WTC11 (cell line): Measurements from ENCODE around the gene ANKIB1.

Experiments
- CREB1 ChIP-seq: sonication (generic); formaldehyde crosslinking; IDR thresholded peaks from 2 replicates; pipeline ENCODE4 v1.8.0; 2023; ENCODE audit warnings: mild to moderate bottlenecking, missing genetic modification reagents
- FOXK1 ChIP-seq: sonication (generic); formaldehyde crosslinking; IDR thresholded peaks from 2 replicates; pipeline ENCODE4 v1.8.0; 2022; ENCODE audit warnings: mild to moderate bottlenecking, moderate library complexity, missing genetic modification reagents
- FOXP1 ChIP-seq: sonication (generic); formaldehyde crosslinking; IDR thresholded peaks from 2 replicates; pipeline ENCODE4 v1.8.0; 2022; ENCODE audit warnings: missing genetic modification reagents, mild to moderate bottlenecking, moderate library complexity, borderline replicate concordance
- NR3C1 ChIP-seq: sonication (generic); formaldehyde crosslinking; conservative IDR thresholded peaks from 2 replicates; pipeline ENCODE4 v1.8.1; 2023; ENCODE audit warnings: low read depth, mild to moderate bottlenecking, missing genetic modification reagents
- TF ChIP-seq, protein P1 (sequence below): fragments of 200-600 bp; IDR thresholded peaks from 2 replicates; pipeline ENCODE4 v1.8.0; 2022; ENCODE audit warnings: antibody characterized with exemption

DNA sequence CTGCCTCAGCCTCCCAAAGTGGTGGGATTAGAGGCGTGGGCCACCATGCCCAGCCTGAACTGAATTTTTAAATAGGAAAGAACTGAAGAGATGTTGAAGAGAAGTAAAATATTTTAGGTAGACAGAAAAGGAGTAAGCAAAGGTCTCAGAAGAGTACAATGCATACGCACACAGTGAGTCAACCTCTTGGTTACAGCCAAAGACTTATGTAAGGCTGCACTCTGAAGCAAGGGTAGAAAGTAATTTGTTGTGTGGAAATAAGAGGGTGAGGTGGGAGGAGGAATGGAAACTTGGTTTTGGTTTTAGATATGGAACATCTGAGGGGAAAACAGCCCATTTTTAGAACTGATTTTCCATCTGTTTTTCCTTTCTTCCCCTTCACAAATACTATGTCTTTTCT lies 17.7 kb upstream of the ANKIB1 start:
- TF ChIP-seq FOXP1 (CRISPR knock-in tag), result no peak
- no peak for TF ChIP-seq FOXK1 (CRISPR knock-in tag)
- TF ChIP-seq NR3C1 (CRISPR knock-in tag), result no peak
- TF ChIP-seq, protein P1, sequence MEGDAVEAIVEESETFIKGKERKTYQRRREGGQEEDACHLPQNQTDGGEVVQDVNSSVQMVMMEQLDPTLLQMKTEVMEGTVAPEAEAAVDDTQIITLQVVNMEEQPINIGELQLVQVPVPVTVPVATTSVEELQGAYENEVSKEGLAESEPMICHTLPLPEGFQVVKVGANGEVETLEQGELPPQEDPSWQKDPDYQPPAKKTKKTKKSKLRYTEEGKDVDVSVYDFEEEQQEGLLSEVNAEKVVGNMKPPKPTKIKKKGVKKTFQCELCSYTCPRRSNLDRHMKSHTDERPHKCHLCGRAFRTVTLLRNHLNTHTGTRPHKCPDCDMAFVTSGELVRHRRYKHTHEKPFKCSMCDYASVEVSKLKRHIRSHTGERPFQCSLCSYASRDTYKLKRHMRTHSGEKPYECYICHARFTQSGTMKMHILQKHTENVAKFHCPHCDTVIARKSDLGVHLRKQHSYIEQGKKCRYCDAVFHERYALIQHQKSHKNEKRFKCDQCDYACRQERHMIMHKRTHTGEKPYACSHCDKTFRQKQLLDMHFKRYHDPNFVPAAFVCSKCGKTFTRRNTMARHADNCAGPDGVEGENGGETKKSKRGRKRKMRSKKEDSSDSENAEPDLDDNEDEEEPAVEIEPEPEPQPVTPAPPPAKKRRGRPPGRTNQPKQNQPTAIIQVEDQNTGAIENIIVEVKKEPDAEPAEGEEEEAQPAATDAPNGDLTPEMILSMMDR, result no peak
- no peak for TF ChIP-seq CREB1 (CRISPR knock-in tag)
